GM23338 (cell line): ENCODE results near the gene IL23R. TPM values are rescaled to one million over a fixed set of nuclear protein-coding genes. Genes with fewer than 3 reads are reported as not detected.
A peak's percentile ranks its signal among the peaks of the same experiment; 100 is the strongest.

Experiments
- ATAC-seq: fragments of 200-7000 bp; cut with Tn5 transposase; 3 replicates; pipeline ENCODE4 v1.9.1; 2020
- DNase-seq: peaks from one replicate; pipeline ENCODE4 v3.0.0-alpha.2; 2015; ENCODE audit warnings: low spot score
- H2AFZ ChIP-seq: fragments of 200-600 bp; sonication (generic); 2 replicates; pipeline ENCODE4 v1.8.0; 2016; ENCODE audit warnings: antibody characterized with exemption, mild to moderate bottlenecking, moderate library complexity
- H3F3A ChIP-seq: fragments of 200-600 bp; sonication (generic); replicated peaks from 2 replicates; pipeline ENCODE4 v1.8.0; 2017; ENCODE audit warnings: antibody characterized with exemption, mixed run types, low read depth
- H3K27ac ChIP-seq: fragments of 200-600 bp; sonication (generic); 2 replicates; pipeline ENCODE4 v1.6.1; 2016; ENCODE audit warnings: low read depth
- H3K27me3 ChIP-seq: fragments of 200-600 bp; sonication (generic); 2 replicates; pipeline ENCODE4 v1.8.0; 2016; ENCODE audit warnings: mild to moderate bottlenecking, mixed run types, moderate library complexity; ENCODE audit not compliant: insufficient read depth
- H3K36me3 ChIP-seq: fragments of 200-600 bp; sonication (generic); 2 replicates; pipeline ENCODE4 v1.8.0; 2016; ENCODE audit warnings: mild to moderate bottlenecking; ENCODE audit not compliant: insufficient read depth
- H3K4me1 ChIP-seq: fragments of 200-600 bp; sonication (generic); 2 replicates; pipeline ENCODE4 v1.8.0; 2016; ENCODE audit warnings: mild to moderate bottlenecking, moderate library complexity; ENCODE audit not compliant: insufficient read depth
- H3K4me2 ChIP-seq: fragments of 200-600 bp; sonication (generic); 2 replicates; pipeline ENCODE4 v1.7.1; 2017; ENCODE audit warnings: mixed run types
- H3K4me3 ChIP-seq: fragments of 200-600 bp; sonication (generic); 2 replicates; pipeline ENCODE4 v1.6.1; 2016; ENCODE audit warnings: mixed run types
- H3K79me2 ChIP-seq: fragments of 200-600 bp; sonication (generic); replicated peaks from 2 replicates; pipeline ENCODE4 v1.8.0; 2017; ENCODE audit warnings: mild to moderate bottlenecking; ENCODE audit not compliant: insufficient read depth
- H3K9me2 ChIP-seq: fragments of 200-600 bp; sonication (generic); 2 replicates; pipeline ENCODE4 v1.8.0; 2017; ENCODE audit not compliant: insufficient read depth
- H4K20me1 ChIP-seq: fragments of 200-600 bp; sonication (generic); replicated peaks from 2 replicates; pipeline ENCODE4 v1.8.0; 2017; ENCODE audit warnings: mild to moderate bottlenecking; ENCODE audit not compliant: insufficient read depth
- H3K27ac Mint-ChIP-seq: 2 replicates; pipeline ENCODE4 v1.8.0; 2020; ENCODE audit warnings: inconsistent platforms, mild to moderate bottlenecking, moderate library complexity, mixed read lengths
- H3K27me3 Mint-ChIP-seq: 3 replicates; pipeline ENCODE4 v1.8.0; 2022; ENCODE audit warnings: low read depth, mild to moderate bottlenecking, moderate library complexity, mixed read lengths, inconsistent platforms; ENCODE audit not compliant: insufficient read depth, poor library complexity
- H3K36me3 Mint-ChIP-seq: 3 replicates; pipeline ENCODE4 v1.8.0; 2021; ENCODE audit warnings: low read depth, mild to moderate bottlenecking, inconsistent platforms, moderate library complexity, mixed read lengths
- H3K4me1 Mint-ChIP-seq: 3 replicates; pipeline ENCODE4 v1.8.0; 2020; ENCODE audit warnings: mild to moderate bottlenecking, inconsistent platforms, mixed read lengths
- H3K4me3 Mint-ChIP-seq: 3 replicates; pipeline ENCODE4 v1.8.0; 2021; ENCODE audit warnings: moderate library complexity, mild to moderate bottlenecking, inconsistent platforms, mixed read lengths
- H3K9me3 Mint-ChIP-seq: 3 replicates; pipeline ENCODE4 v1.8.0; 2020; ENCODE audit warnings: moderate library complexity, mild to moderate bottlenecking, inconsistent platforms, mixed read lengths
- CREB1 ChIP-seq: fragments of 250-450 bp; sonication (Bioruptor Pico); IDR thresholded peaks from 2 replicates; pipeline ENCODE4 v1.5.0; 2020; ENCODE audit warnings: low read depth, mild to moderate bottlenecking, moderate library complexity
- CTCF ChIP-seq, 2 experiments: fragments of 200-600 bp in 1 of 2; sonication (generic) in 1 of 2; conservative IDR thresholded peaks; 2 replicates each; pipeline versions ENCODE4 v1.5.1 to v1.6.1; 2016 to 2017; ENCODE audit warnings: antibody characterized with exemption in 2 of 2, low read depth in 2 of 2, mild to moderate bottlenecking in 2 of 2, moderate library complexity in 1 of 2
- EZH2 ChIP-seq: fragments of 200-600 bp; sonication (generic); IDR thresholded peaks from one replicate; pipeline ENCODE4 v1.8.0; 2017; ENCODE audit warnings: antibody characterized with exemption, mild to moderate bottlenecking, low read depth; ENCODE audit not compliant: unreplicated experiment
- EZH2phosphoT487 ChIP-seq: fragments of 200-600 bp; sonication (generic); IDR thresholded peaks from one replicate; pipeline ENCODE4 v1.8.1; 2018; ENCODE audit warnings: antibody characterized with exemption; ENCODE audit not compliant: unreplicated experiment
- JUNB ChIP-seq: IDR thresholded peaks from one replicate; pipeline ENCODE4 v1.6.1; 2016; ENCODE audit warnings: antibody characterized with exemption; ENCODE audit not compliant: unreplicated experiment
- NANOG ChIP-seq: IDR thresholded peaks from 2 replicates; pipeline ENCODE4 v1.6.1; 2016; ENCODE audit warnings: antibody characterized with exemption, borderline replicate concordance
- POLR2AphosphoS5 ChIP-seq: IDR thresholded peaks from 2 replicates; pipeline ENCODE4 v1.6.1; 2016; ENCODE audit warnings: antibody characterized with exemption, low read depth
- STAT1 ChIP-seq: IDR thresholded peaks from one replicate; pipeline ENCODE4 v1.6.1; 2016; ENCODE audit warnings: antibody characterized with exemption; ENCODE audit not compliant: unreplicated experiment
- ZNF114 ChIP-seq: fragments of 250-450 bp; sonication (Bioruptor Pico); IDR thresholded peaks from 2 replicates; pipeline ENCODE4 v1.5.0; 2020; ENCODE audit warnings: mild to moderate bottlenecking, moderate library complexity
- ZNF331 ChIP-seq: fragments of 250-450 bp; sonication (Bioruptor Pico); IDR thresholded peaks from 2 replicates; pipeline ENCODE4 v1.5.0; 2020; ENCODE audit warnings: low read depth, mild to moderate bottlenecking, moderate library complexity
- polyA plus RNA-seq: library from polyadenylated mRNA; unstranded; fragments of >200 nt; fragmentation: Nextera tagmentation; extraction: Ambion mirVana; gene quantifications from 2 replicates; pipeline ENCODE4 v1.2.1, GENCODE V29; 2016
- total RNA-seq: library from RNA; depleted of rRNA; stranded (reverse); fragments of >200 nt; shearing (Covaris generic); gene quantifications from 2 replicates; pipeline ENCODE4 v1.2.3, GENCODE V29; 2014
- TF ChIP-seq, protein P1 (sequence below): IDR thresholded peaks from 2 replicates; pipeline ENCODE4 v1.6.1; 2016; ENCODE audit warnings: antibody characterized with exemption
- TF ChIP-seq, protein P2 (sequence below): fragments of 250-450 bp; sonication (Bioruptor Pico); IDR thresholded peaks from 2 replicates; pipeline ENCODE4 v1.5.0; 2020; ENCODE audit warnings: mild to moderate bottlenecking, moderate library complexity
- TF ChIP-seq, protein P3 (sequence below): IDR thresholded peaks from one replicate; pipeline ENCODE4 v1.6.1; 2018; ENCODE audit warnings: antibody characterized with exemption; ENCODE audit not compliant: unreplicated experiment

IL23R gene
- total and polyA plus RNA-seq, 2 experiments from 2014 or later = not detected

DNA sequence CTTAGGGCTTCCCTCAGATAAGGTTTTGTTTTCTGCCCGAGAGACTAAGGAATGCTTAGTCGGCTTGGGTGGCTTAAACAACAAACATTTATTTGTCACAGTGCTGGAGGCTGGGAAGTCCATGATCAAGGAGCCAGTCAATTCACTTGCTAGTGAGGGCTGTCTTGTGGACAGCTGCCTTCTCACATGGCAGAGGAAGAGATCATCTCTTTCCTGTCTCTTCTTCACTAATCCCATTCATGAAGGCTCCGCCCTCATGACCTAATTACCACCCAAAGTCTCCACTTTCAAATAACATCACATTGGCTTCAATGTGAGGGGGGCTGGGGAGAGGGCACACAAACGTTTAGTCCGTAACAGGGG lies 90.9 kb downstream of the IL23R start:
- H3K4me1 ChIP-seq = peaks cover 51% of the 10 kb centered on the region
- no peaks in the 10 kb centered on the region for H3F3A ChIP-seq
- ATAC-seq = no peak
- no peak overlapping the region for H3K27ac ChIP-seq
- Mint-ChIP-seq H3K4me1 (peaks cover 40% of the 10 kb centered on the region), H3K27me3 (no peaks in the 10 kb centered on the region), H3K4me3 (no peak overlapping the region), H3K9me3 (peaks cover 16% of the 10 kb centered on the region), H3K27ac (no peak overlapping the region), H3K36me3 (peaks cover 12% of the 10 kb centered on the region)
- H3K4me3 ChIP-seq = no peak overlapping the region
- H3K4me2 ChIP-seq = 0 out of 2 replicates have a peak overlapping the region, but pooled peaks have one; percentile 37
- H3K36me3 ChIP-seq = peaks cover 12% of the 10 kb centered on the region; the same call in 1 of the 2 replicates
- TF ChIP-seq, protein P1, sequence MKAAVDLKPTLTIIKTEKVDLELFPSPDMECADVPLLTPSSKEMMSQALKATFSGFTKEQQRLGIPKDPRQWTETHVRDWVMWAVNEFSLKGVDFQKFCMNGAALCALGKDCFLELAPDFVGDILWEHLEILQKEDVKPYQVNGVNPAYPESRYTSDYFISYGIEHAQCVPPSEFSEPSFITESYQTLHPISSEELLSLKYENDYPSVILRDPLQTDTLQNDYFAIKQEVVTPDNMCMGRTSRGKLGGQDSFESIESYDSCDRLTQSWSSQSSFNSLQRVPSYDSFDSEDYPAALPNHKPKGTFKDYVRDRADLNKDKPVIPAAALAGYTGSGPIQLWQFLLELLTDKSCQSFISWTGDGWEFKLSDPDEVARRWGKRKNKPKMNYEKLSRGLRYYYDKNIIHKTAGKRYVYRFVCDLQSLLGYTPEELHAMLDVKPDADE = no peak
- TF ChIP-seq JUNB (no peak), POLR2AphosphoS5 (no peak), STAT1 (no peak), CREB1 (CRISPR knock-in tag) (no peak), EZH2 (no peak), ZNF114 (no peak), NANOG (no peak), CTCF (conservative IDR thresholded peaks at IDR 0.05; ENCODE audit: low read depth in 2 of 2) (no peak), ZNF331 (CRISPR knock-in tag) (no peak), EZH2phosphoT487 (no peak)
- TF ChIP-seq, protein P2, sequence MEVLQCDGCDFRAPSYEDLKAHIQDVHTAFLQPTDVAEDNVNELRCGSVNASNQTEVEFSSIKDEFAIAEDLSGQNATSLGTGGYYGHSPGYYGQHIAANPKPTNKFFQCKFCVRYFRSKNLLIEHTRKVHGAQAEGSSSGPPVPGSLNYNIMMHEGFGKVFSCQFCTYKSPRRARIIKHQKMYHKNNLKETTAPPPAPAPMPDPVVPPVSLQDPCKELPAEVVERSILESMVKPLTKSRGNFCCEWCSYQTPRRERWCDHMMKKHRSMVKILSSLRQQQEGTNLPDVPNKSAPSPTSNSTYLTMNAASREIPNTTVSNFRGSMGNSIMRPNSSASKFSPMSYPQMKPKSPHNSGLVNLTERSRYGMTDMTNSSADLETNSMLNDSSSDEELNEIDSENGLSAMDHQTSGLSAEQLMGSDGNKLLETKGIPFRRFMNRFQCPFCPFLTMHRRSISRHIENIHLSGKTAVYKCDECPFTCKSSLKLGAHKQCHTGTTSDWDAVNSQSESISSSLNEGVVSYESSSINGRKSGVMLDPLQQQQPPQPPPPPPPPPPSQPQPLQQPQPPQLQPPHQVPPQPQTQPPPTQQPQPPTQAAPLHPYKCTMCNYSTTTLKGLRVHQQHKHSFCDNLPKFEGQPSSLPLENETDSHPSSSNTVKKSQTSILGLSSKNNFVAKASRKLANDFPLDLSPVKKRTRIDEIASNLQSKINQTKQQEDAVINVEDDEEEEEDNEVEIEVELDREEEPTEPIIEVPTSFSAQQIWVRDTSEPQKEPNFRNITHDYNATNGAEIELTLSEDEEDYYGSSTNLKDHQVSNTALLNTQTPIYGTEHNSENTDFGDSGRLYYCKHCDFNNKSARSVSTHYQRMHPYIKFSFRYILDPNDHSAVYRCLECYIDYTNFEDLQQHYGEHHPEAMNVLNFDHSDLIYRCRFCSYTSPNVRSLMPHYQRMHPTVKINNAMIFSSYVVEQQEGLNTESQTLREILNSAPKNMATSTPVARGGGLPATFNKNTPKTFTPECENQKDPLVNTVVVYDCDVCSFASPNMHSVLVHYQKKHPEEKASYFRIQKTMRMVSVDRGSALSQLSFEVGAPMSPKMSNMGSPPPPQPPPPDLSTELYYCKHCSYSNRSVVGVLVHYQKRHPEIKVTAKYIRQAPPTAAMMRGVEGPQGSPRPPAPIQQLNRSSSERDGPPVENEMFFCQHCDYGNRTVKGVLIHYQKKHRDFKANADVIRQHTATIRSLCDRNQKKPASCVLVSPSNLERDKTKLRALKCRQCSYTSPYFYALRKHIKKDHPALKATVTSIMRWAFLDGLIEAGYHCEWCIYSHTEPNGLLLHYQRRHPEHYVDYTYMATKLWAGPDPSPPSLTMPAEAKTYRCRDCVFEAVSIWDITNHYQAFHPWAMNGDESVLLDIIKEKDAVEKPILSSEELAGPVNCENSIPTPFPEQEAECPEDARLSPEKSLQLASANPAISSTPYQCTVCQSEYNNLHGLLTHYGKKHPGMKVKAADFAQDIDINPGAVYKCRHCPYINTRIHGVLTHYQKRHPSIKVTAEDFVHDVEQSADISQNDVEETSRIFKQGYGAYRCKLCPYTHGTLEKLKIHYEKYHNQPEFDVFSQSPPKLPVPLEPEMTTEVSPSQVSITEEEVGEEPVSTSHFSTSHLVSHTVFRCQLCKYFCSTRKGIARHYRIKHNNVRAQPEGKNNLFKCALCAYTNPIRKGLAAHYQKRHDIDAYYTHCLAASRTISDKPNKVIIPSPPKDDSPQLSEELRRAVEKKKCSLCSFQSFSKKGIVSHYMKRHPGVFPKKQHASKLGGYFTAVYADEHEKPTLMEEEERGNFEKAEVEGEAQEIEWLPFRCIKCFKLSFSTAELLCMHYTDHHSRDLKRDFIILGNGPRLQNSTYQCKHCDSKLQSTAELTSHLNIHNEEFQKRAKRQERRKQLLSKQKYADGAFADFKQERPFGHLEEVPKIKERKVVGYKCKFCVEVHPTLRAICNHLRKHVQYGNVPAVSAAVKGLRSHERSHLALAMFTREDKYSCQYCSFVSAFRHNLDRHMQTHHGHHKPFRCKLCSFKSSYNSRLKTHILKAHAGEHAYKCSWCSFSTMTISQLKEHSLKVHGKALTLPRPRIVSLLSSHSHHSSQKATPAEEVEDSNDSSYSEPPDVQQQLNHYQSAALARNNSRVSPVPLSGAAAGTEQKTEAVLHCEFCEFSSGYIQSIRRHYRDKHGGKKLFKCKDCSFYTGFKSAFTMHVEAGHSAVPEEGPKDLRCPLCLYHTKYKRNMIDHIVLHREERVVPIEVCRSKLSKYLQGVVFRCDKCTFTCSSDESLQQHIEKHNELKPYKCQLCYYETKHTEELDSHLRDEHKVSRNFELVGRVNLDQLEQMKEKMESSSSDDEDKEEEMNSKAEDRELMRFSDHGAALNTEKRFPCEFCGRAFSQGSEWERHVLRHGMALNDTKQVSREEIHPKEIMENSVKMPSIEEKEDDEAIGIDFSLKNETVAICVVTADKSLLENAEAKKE (CRISPR knock-in tag) = no peak
- TF ChIP-seq, protein P3, sequence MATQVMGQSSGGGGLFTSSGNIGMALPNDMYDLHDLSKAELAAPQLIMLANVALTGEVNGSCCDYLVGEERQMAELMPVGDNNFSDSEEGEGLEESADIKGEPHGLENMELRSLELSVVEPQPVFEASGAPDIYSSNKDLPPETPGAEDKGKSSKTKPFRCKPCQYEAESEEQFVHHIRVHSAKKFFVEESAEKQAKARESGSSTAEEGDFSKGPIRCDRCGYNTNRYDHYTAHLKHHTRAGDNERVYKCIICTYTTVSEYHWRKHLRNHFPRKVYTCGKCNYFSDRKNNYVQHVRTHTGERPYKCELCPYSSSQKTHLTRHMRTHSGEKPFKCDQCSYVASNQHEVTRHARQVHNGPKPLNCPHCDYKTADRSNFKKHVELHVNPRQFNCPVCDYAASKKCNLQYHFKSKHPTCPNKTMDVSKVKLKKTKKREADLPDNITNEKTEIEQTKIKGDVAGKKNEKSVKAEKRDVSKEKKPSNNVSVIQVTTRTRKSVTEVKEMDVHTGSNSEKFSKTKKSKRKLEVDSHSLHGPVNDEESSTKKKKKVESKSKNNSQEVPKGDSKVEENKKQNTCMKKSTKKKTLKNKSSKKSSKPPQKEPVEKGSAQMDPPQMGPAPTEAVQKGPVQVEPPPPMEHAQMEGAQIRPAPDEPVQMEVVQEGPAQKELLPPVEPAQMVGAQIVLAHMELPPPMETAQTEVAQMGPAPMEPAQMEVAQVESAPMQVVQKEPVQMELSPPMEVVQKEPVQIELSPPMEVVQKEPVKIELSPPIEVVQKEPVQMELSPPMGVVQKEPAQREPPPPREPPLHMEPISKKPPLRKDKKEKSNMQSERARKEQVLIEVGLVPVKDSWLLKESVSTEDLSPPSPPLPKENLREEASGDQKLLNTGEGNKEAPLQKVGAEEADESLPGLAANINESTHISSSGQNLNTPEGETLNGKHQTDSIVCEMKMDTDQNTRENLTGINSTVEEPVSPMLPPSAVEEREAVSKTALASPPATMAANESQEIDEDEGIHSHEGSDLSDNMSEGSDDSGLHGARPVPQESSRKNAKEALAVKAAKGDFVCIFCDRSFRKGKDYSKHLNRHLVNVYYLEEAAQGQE = no peak
- no peaks in the 10 kb centered on the region for H4K20me1 ChIP-seq
- no peaks in the 10 kb centered on the region for H3K27me3 ChIP-seq
- H3K9me2 ChIP-seq = no peaks in the 10 kb centered on the region
- H3K79me2 ChIP-seq = no peaks in the 10 kb centered on the region
- no peak for DNase-seq
- H2AFZ ChIP-seq = peak overlapping the region; percentile 93
